ENCODE measurements around the gene CNR2.

The CNR2 gene

GRCh38 chr1:23953020-23953419 lies 39.9 kb upstream of the CNR2 start:
- TF ChIP-seq CTCF (IDR thresholded peaks at IDR 0.05; ENCODE audit: borderline replicate concordance, control extremely low read depth, extremely low read depth, insufficient read depth, missing control alignments): no peak
- in situ Hi-C loops (cut with MboI; ENCODE audit: low sequenced_read_pairs, unreplicated experiment): no loop called here
- no peak for DNase-seq (ENCODE audit: low spot score)

GRCh38 chr1:23947366-23947765 lies 34.2 kb upstream of the CNR2 start:
- DNase-seq (ENCODE audit: low spot score): no peak
- in situ Hi-C loops (cut with MboI; ENCODE audit: low sequenced_read_pairs, unreplicated experiment): no loop called here
- no peak for TF ChIP-seq CTCF (IDR thresholded peaks at IDR 0.05; ENCODE audit: borderline replicate concordance, control extremely low read depth, extremely low read depth, insufficient read depth, missing control alignments)

GRCh38 chr1:23936481-23937176 lies 23.5 kb upstream of the CNR2 start:
- no peak for TF ChIP-seq CTCF (IDR thresholded peaks at IDR 0.05; ENCODE audit: borderline replicate concordance, control extremely low read depth, extremely low read depth, insufficient read depth, missing control alignments)
- DNase-seq (ENCODE audit: low spot score): no peak
- in situ Hi-C loops (cut with MboI; ENCODE audit: low sequenced_read_pairs, unreplicated experiment): no loop called here

GRCh38 chr1:23931491-23931880 lies 18.3 kb upstream of the CNR2 start:
- in situ Hi-C loops (cut with MboI; ENCODE audit: low sequenced_read_pairs, unreplicated experiment): no loop called here
- DNase-seq (ENCODE audit: low spot score): no peak
- TF ChIP-seq CTCF (IDR thresholded peaks at IDR 0.05; ENCODE audit: borderline replicate concordance, control extremely low read depth, extremely low read depth, insufficient read depth, missing control alignments): no peak

GRCh38 chr1:23930861-23931490 lies 17.8 kb upstream of the CNR2 start:
- DNase-seq (ENCODE audit: low spot score): peak; percentile 54
- TF ChIP-seq CTCF (IDR thresholded peaks at IDR 0.05; ENCODE audit: borderline replicate concordance, control extremely low read depth, extremely low read depth, insufficient read depth, missing control alignments): no peak
- in situ Hi-C loops (cut with MboI; ENCODE audit: low sequenced_read_pairs, unreplicated experiment): no loop called here

GRCh38 chr1:23930270-23930669 lies 17.1 kb upstream of the CNR2 start:
- no peak for TF ChIP-seq CTCF (IDR thresholded peaks at IDR 0.05; ENCODE audit: borderline replicate concordance, control extremely low read depth, extremely low read depth, insufficient read depth, missing control alignments)
- in situ Hi-C loops (cut with MboI; ENCODE audit: low sequenced_read_pairs, unreplicated experiment): no loop called here
- no peak for DNase-seq (ENCODE audit: low spot score)
